HCT116 (cell line): Measurements from ENCODE around the gene GGA1.
A peak's percentile ranks its signal among the peaks of the same experiment; 100 is the strongest.

Source experiments
- CTCF ChIP-seq, 3 experiments: fragments of 200-600 bp in 1 of 3; sonication (generic) in 1 of 3; IDR thresholded peaks in 2 of 3; conservative IDR thresholded peaks in 1 of 3; 2 replicates each; pipeline ENCODE4 v1.5.1; 2012 to 2017; ENCODE audit warnings: low read depth in 2 of 3, low read length in 2 of 3, antibody characterized with exemption in 1 of 3, borderline replicate concordance in 1 of 3, control low read depth in 1 of 3, mild to moderate bottlenecking in 1 of 3, mixed read lengths in 1 of 3, mixed run types in 1 of 3, moderate library complexity in 1 of 3; ENCODE audit not compliant: insufficient read depth in 1 of 3
- POLR2A ChIP-seq: IDR thresholded peaks from 2 replicates; pipeline ENCODE4 v1.7.0; 2011; ENCODE audit warnings: borderline replicate concordance; ENCODE audit not compliant: insufficient read depth, insufficient read length; ENCODE audit errors: extremely low read depth
- POLR2AphosphoS5 ChIP-seq: IDR thresholded peaks from 2 replicates; pipeline ENCODE4 v1.6.1; 2011; ENCODE audit warnings: mild to moderate bottlenecking, low read depth, low read length, moderate library complexity

GRCh38 chr22:37570661-37570976 lies 38.0 kb upstream of the GGA1 start:
- TF ChIP-seq CTCF (IDR thresholded peaks at IDR 0.05 in 2 of 3, conservative IDR thresholded peaks at IDR 0.05 in 1 of 3; ENCODE audit: borderline replicate concordance in 1 of 3, insufficient read depth in 1 of 3, low read depth in 2 of 3, low read length in 2 of 3) (no peak), POLR2AphosphoS5 (no peak), POLR2A (peak; percentile 8)
